Parathyroid adenoma (tissue), 2 donors: ENCODE measurements around the gene HEBP2.

Experiments
- H2AFZ ChIP-seq: fragments of 300-600 bp; sonication (generic); one replicate; pipeline ENCODE4 v1.7.0; 2017; ENCODE audit warnings: antibody characterized with exemption, mild to moderate bottlenecking
- H3K27ac ChIP-seq: fragments of 300-600 bp; sonication (generic); one replicate; pipeline ENCODE4 v1.7.0; 2017
- H3K27me3 ChIP-seq: fragments of 300-600 bp; sonication (generic); one replicate; pipeline ENCODE4 v1.7.0; 2017; ENCODE audit warnings: low read length; ENCODE audit not compliant: control insufficient read depth, insufficient read depth
- H3K36me3 ChIP-seq: fragments of 300-600 bp; sonication (generic); one replicate; pipeline ENCODE4 v1.7.0; 2017; ENCODE audit warnings: low read length; ENCODE audit not compliant: control insufficient read depth, insufficient read depth
- H3K4me1 ChIP-seq: fragments of 300-600 bp; sonication (generic); one replicate; pipeline ENCODE4 v1.7.0; 2017; ENCODE audit warnings: control low read depth
- H3K4me2 ChIP-seq: fragments of 300-600 bp; sonication (generic); one replicate; pipeline ENCODE4 v1.7.0; 2017; ENCODE audit warnings: low read length
- H3K4me3 ChIP-seq: fragments of 300-600 bp; sonication (generic); one replicate; pipeline ENCODE4 v1.7.0; 2017; ENCODE audit warnings: low read depth, low read length
- H3K79me2 ChIP-seq: fragments of 300-600 bp; sonication (generic); one replicate; pipeline ENCODE4 v1.7.0; 2017; ENCODE audit warnings: control low read depth
- H3K9ac ChIP-seq: fragments of 300-600 bp; sonication (generic); one replicate; pipeline ENCODE4 v1.7.0; 2017; ENCODE audit warnings: mild to moderate bottlenecking
- H3K9me3 ChIP-seq: fragments of 300-600 bp; sonication (generic); one replicate; pipeline ENCODE4 v1.7.0; 2017; ENCODE audit warnings: low read length; ENCODE audit not compliant: control insufficient read depth
- TF ChIP-seq, protein P1 (sequence below): fragments of 300-600 bp; sonication (generic); IDR thresholded peaks from one replicate; pipeline ENCODE4 v1.7.0; 2017; ENCODE audit warnings: antibody characterized with exemption, mild to moderate bottlenecking
- donor health status: primary hyperparathyroidism.

The HEBP2 gene

DNA sequence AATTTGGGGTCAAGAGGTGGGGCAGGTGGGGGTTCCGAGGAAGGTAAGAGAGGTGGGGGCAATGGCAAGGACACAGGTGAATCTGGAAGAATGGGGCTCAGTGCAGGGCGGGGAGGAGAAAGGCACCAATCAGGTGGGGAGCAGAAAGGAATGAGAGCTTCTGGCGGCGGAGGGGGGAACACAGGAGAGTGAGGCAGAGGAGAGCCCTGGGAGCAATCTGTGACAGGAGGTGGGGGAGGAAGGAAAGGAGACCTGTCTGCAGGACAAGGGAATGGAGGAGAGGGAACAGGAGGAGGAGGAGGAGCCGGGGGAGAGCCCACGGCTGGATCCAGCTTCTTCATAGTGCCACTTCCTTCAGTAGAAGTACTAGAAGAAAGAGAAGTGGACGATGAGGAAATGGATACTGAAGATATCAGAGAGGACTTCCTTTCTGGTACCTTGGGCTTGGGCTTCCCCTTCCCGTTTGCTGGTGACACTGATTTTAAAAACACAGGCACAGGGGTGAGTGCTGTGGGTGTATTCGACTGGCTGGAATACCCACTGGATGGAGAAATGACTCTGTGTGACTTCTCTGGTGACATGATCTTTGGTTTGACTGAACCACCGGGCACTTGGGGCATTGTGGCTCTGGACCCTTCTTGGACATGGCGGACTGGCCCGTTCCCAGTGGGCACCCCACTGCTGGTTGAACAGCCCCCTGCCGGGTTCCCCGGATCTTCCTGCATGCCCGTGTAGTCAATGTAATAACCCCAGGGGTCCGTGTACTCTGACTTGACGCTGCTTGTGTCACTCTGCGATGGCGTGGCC, 27.4 kb downstream of the HEBP2 start:
- no peak overlapping the region for H3K4me3 ChIP-seq

DNA sequence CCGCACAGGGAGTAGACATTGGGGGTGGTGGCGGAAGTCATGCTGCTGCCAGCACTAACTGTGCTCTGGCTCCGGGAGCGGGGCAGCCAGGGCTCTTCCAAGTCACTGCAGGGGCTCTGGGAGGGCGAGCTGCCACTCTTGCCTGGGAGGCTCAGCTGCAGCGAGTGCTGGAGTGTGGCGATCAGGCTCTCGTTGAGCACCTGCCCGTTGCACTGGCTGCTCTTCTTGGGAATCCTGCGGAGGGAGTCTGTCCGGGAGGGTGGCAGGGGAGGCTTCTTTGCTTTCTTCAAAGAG, 28.0 kb downstream of the HEBP2 start:
- no peaks in the 10 kb centered on the region for H3K79me2 ChIP-seq
- no peak overlapping the region for H3K4me3 ChIP-seq
- H3K27me3 ChIP-seq: no peaks in the 10 kb centered on the region
- no peak overlapping the region for H3K4me2 ChIP-seq
- H3K9ac ChIP-seq: no peak overlapping the region
- no peak overlapping the region for H2AFZ ChIP-seq
- H3K27ac ChIP-seq: no peak overlapping the region
- no peaks in the 10 kb centered on the region for H3K4me1 ChIP-seq
- H3K36me3 ChIP-seq: no peaks in the 10 kb centered on the region
- H3K9me3 ChIP-seq: no peaks in the 10 kb centered on the region
- TF ChIP-seq, protein P1, sequence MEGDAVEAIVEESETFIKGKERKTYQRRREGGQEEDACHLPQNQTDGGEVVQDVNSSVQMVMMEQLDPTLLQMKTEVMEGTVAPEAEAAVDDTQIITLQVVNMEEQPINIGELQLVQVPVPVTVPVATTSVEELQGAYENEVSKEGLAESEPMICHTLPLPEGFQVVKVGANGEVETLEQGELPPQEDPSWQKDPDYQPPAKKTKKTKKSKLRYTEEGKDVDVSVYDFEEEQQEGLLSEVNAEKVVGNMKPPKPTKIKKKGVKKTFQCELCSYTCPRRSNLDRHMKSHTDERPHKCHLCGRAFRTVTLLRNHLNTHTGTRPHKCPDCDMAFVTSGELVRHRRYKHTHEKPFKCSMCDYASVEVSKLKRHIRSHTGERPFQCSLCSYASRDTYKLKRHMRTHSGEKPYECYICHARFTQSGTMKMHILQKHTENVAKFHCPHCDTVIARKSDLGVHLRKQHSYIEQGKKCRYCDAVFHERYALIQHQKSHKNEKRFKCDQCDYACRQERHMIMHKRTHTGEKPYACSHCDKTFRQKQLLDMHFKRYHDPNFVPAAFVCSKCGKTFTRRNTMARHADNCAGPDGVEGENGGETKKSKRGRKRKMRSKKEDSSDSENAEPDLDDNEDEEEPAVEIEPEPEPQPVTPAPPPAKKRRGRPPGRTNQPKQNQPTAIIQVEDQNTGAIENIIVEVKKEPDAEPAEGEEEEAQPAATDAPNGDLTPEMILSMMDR: no peak

More for the DNA sequence above, 27.4 kb downstream of the HEBP2 start:
- Histone ChIP-seq H3K9ac (no peak overlapping the region), H2AFZ (no peak overlapping the region), H3K79me2 (no peaks in the 10 kb centered on the region), H3K27ac (no peak overlapping the region), H3K36me3 (no peaks in the 10 kb centered on the region), H3K27me3 (no peaks in the 10 kb centered on the region), H3K4me1 (no peaks in the 10 kb centered on the region), H3K4me2 (no peak overlapping the region), H3K9me3 (no peaks in the 10 kb centered on the region)
- TF ChIP-seq, protein P1: no peak

DNA sequence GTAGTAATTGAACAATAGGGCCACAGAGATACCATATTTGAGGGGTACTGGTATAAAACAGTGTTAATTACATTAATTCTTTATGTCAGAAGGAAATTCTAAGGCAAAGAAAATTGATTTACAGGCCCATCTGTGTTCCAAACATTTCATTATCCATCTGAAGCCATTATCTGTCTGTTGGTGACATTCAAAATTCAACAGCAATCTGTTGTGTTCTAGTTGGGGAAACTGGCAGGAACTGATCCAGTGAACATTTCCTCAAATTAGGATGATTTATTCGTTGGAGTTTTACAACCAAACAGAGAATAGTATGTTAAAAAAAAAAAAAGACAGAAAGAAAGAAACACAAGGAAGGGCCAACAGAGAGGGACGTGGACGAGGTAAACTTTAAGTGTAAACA, 30.1 kb downstream of the HEBP2 start:
- Histone ChIP-seq H3K9me3 (no peaks in the 10 kb centered on the region), H2AFZ (no peak overlapping the region), H3K4me2 (no peak overlapping the region), H3K36me3 (no peaks in the 10 kb centered on the region), H3K4me1 (no peaks in the 10 kb centered on the region), H3K27ac (no peak overlapping the region), H3K4me3 (no peak overlapping the region), H3K27me3 (no peaks in the 10 kb centered on the region), H3K9ac (no peak overlapping the region), H3K79me2 (no peaks in the 10 kb centered on the region)
- TF ChIP-seq, protein P1: no peak

DNA sequence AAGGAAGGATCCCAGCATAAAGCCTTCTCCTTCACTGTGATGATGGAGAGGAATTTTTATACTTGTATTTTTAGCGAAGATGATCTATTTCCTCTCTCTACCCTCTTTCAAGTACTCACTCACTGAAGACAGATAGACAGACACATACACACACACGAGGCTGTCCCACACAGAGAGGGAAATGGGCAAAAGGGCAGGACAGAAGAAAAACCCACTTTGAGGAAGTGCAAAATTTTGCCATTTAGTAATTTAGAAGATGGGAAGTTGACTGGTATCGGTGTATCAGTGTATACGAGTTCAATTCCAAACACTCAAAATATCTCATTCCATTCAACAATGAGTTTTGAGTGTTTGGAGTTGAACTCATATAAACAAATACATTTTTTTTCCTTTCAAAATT, 30.9 kb downstream of the HEBP2 start:
- no peak overlapping the region for H2AFZ ChIP-seq
- no peak overlapping the region for H3K4me2 ChIP-seq
- TF ChIP-seq, protein P1: no peak
- H3K27ac ChIP-seq: no peak overlapping the region
- H3K9me3 ChIP-seq: no peaks in the 10 kb centered on the region
- H3K4me1 ChIP-seq: no peaks in the 10 kb centered on the region
- no peak overlapping the region for H3K9ac ChIP-seq
- H3K36me3 ChIP-seq: no peaks in the 10 kb centered on the region
- H3K27me3 ChIP-seq: no peaks in the 10 kb centered on the region
- H3K79me2 ChIP-seq: no peaks in the 10 kb centered on the region
- no peak overlapping the region for H3K4me3 ChIP-seq

DNA sequence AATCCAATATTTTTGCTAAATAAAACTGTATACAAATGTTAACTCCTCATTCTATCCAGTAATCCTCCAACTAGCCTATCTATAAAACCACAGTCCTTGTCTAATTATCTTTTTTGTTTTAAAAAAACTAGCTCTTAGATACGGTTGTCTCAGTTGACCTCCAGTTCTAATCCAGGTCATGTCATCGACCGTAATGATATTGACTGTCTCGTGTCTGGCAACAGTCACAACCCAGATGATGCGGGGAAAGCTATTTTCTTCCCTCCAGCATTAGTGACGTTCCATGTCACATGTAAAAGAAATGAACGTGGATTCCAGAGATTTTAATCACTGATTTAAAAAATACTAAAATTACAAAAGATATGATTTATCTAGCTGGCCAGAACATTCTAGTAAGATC, 35.5 kb downstream of the HEBP2 start:
- H3K4me1 ChIP-seq: no peaks in the 10 kb centered on the region
- H3K79me2 ChIP-seq: no peaks in the 10 kb centered on the region
- TF ChIP-seq, protein P1: no peak
- H3K27ac ChIP-seq: no peak overlapping the region
- no peaks in the 10 kb centered on the region for H3K27me3 ChIP-seq
- no peak overlapping the region for H3K4me2 ChIP-seq
- no peaks in the 10 kb centered on the region for H3K9me3 ChIP-seq
- H3K9ac ChIP-seq: no peak overlapping the region
- H3K4me3 ChIP-seq: no peak overlapping the region
- no peak overlapping the region for H2AFZ ChIP-seq
- H3K36me3 ChIP-seq: no peaks in the 10 kb centered on the region
